ENCODE results near the gene GRAP. TPM values are rescaled to one million over a fixed set of nuclear protein-coding genes. Genes with fewer than 3 reads are reported as not detected.
"Not testable (repeated sequence)": the region's sequence is repeated elsewhere in the genome, so short reads cannot be mapped to it uniquely, and the experiment has no call there.

The GRAP gene
- total RNA-seq, 2 experiments from 2014 or later, result 9.6 to 9.9 TPM

DNA sequence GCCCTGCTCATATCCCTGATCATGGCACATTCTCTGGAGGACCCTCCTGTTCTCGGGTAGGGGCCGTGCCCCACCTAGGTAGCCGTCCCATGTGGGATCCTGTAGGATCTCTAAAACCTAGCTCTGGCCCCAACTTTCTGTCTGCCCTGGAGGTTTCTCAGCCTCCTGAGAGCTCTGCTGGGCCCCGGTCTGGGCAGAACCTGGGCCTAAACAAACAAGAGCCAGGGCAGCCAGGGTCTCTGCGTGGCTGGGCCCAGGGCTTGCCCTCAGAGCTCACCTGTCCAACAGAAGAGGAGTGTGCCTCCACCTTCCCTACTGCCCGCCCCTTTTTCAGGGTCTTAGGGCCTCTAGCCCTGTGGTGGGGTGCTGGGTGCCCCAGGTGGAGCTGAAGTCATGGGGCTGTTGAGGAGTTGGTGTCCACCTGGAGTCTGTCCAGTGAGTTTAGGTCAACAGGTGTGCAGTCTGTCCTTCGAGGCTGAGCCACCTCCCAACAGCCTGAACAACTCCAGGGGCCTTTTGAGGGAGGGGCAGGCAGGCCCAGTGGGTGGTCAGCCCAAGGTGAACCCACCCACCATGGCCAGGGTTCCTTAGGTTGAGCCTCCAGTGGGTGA is 25.6 kb downstream of the GRAP start:
- Mint-ChIP-seq H3K36me3 (peaks cover 10% of the 10 kb centered on the region), H3K4me1 (ENCODE audit: low read depth) (peaks cover 12% of the 10 kb centered on the region)
- H3K9me3 Mint-ChIP-seq; intact Hi-C loops (cut with micrococcal nuclease); POLR2A ChIA-PET; DNase-seq; H3K27me3 Mint-ChIP-seq; H3K4me3 Mint-ChIP-seq; CTCF ChIA-PET; H3K27ac Mint-ChIP-seq: not testable (repeated sequence)

DNA sequence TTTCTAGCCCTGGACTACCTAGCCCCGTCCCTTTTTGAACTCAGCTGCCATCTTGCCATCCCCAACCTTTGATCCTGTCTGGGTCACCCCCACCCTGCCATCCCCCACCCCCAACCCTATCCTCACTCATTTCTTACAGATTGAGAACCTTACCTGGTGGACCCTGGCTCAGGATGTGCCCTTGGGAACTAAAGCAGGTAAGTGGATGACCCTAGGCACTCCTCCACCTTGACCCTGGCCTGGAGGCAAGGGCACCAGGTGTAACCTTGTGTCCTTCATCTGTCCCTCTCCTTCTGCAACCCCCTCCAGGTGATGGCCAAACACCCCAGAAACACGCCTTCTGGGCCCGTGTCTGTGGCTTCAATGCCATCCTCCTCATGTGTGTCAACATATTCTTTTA is 26.7 kb downstream of the GRAP start:
- H3K4me1 Mint-ChIP-seq (ENCODE audit: low read depth), result peaks cover 12% of the 10 kb centered on the region
- no peak for DNase-seq
- no peaks in the 10 kb centered on the region for H3K9me3 Mint-ChIP-seq
- intact Hi-C loops (cut with micrococcal nuclease), result no loop called here
- no peak overlapping the region for H3K27ac Mint-ChIP-seq
- ChIA-PET CTCF (interaction anchor here (2.7 kb wide), 1 partner anchor 59 kb away, joined by 9 read pairs; no protein-coding TSS in a partner anchor), POLR2A (no interaction called here)
- peaks cover 10% of the 10 kb centered on the region for H3K36me3 Mint-ChIP-seq
- H3K4me3 Mint-ChIP-seq, result no peak overlapping the region
- peaks cover 2% of the 10 kb centered on the region for H3K27me3 Mint-ChIP-seq

GRCh38 chr17:19019041-19019941 is 27.5 kb downstream of the GRAP start:
- H3K4me1 Mint-ChIP-seq (ENCODE audit: low read depth), result peaks cover 4% of the 10 kb centered on the region
- no peak overlapping the region for H3K27ac Mint-ChIP-seq
- POLR2A ChIA-PET, result no interaction called here
- H3K9me3 Mint-ChIP-seq, result no peaks in the 10 kb centered on the region
- H3K4me3 Mint-ChIP-seq, result no peak overlapping the region
- CTCF ChIA-PET, result interaction anchor here (0.6 to 2.7 kb wide), 3 partner anchors 58 to 1395 kb away, joined by 3 to 9 read pairs (median 4); no protein-coding TSS in a partner anchor
- H3K36me3 Mint-ChIP-seq, result peaks cover 6% of the 10 kb centered on the region
- H3K27me3 Mint-ChIP-seq, result peaks cover 2% of the 10 kb centered on the region
- DNase-seq, result no peak
- intact Hi-C loops (cut with micrococcal nuclease), result no loop called here

DNA sequence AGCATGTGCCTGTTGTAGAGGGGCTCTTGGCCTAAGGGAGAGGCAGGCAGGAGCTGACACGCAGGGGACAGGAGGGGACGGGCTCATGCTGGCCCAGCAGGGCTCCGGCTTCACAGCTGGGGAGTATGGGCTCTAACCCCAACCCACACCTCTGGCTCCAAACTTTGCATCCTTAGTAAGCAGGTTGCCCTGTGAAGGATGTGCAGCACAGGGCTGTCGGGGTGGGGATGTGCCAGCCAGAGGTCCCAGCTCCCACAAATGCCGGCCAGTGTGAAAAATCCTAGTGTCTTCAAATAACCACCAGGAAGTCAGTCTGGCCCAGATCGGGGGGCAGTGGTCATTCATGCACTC is 28.2 kb downstream of the GRAP start:
- CTCF ChIA-PET, result interaction anchor here (0.6 to 2.7 kb wide), 2 partner anchors 58 to 276 kb away, joined by 3 to 9 read pairs; no protein-coding TSS in a partner anchor
- Mint-ChIP-seq H3K27me3 (peaks cover 2% of the 10 kb centered on the region), H3K9me3 (no peaks in the 10 kb centered on the region), H3K4me1 (ENCODE audit: low read depth) (no peaks in the 10 kb centered on the region), H3K4me3 (no peak overlapping the region), H3K27ac (no peak overlapping the region), H3K36me3 (peaks cover 6% of the 10 kb centered on the region)
- intact Hi-C loops (cut with micrococcal nuclease), result no loop called here
- DNase-seq, result no peak
- POLR2A ChIA-PET, result no interaction called here

GRCh38 chr17:19017804-19018599 is 28.8 kb downstream of the GRAP start:
- Mint-ChIP-seq H3K4me3 (no peak overlapping the region), H3K4me1 (ENCODE audit: low read depth) (no peaks in the 10 kb centered on the region), H3K36me3 (peaks cover 6% of the 10 kb centered on the region), H3K27ac (no peak overlapping the region), H3K27me3 (peaks cover 2% of the 10 kb centered on the region), H3K9me3 (no peaks in the 10 kb centered on the region)
- POLR2A ChIA-PET, result no interaction called here
- intact Hi-C loops (cut with micrococcal nuclease), result no loop called here
- no peak for DNase-seq
- CTCF ChIA-PET, result interaction anchor here (2.7 kb wide), 1 partner anchor 57 kb away, joined by 9 read pairs; no protein-coding TSS in a partner anchor

- no peak for DNase-seq
- intact Hi-C loops (cut with micrococcal nuclease), result no loop called here
- Mint-ChIP-seq H3K36me3 (peaks cover 4% of the 10 kb centered on the region), H3K4me1 (ENCODE audit: low read depth) (no peaks in the 10 kb centered on the region), H3K27me3 (peaks cover 2% of the 10 kb centered on the region), H3K9me3 (no peaks in the 10 kb centered on the region), H3K4me3 (no peak overlapping the region), H3K27ac (no peak overlapping the region)
- ChIA-PET POLR2A (no interaction called here), CTCF (no interaction called here)
Observed at GRCh38 chr17:19017401-19017800, 29.4 kb downstream of the GRAP start.

DNA sequence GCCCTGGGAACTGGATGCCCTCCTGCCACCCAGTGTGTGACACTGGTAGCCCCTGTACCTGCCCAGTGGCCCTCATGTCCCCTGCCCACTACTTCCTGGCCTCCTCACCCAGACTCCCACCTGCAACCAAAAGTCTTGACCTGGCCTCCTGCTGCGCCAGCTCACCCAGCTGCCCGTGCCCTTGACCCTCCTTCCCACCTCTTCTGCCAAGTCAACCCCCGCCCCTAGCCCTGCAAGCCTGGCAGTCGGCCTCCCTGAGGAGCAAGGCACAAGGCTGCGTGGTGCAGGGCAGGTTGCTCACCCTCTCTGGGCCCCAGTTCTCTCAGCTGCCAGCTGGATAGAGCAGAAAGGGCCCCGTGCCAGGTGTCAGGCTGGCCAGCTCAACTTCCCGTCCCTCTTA is 29.9 kb downstream of the GRAP start:
- H3K27me3 Mint-ChIP-seq, result peaks cover 2% of the 10 kb centered on the region
- ChIA-PET CTCF (no interaction called here), POLR2A (no interaction called here)
- no peaks in the 10 kb centered on the region for H3K9me3 Mint-ChIP-seq
- H3K4me3 Mint-ChIP-seq, result no peak overlapping the region
- intact Hi-C loops (cut with micrococcal nuclease), result no loop called here
- no peak overlapping the region for H3K27ac Mint-ChIP-seq
- H3K36me3 Mint-ChIP-seq, result peaks cover 4% of the 10 kb centered on the region
- H3K4me1 Mint-ChIP-seq (ENCODE audit: low read depth), result no peaks in the 10 kb centered on the region
- no peak for DNase-seq

- Mint-ChIP-seq H3K4me1 (ENCODE audit: low read depth) (no peaks in the 10 kb centered on the region), H3K9me3 (no peaks in the 10 kb centered on the region), H3K36me3 (peaks cover 3% of the 10 kb centered on the region), H3K27me3 (peaks cover 2% of the 10 kb centered on the region), H3K27ac (no peak overlapping the region), H3K4me3 (no peak overlapping the region)
- CTCF ChIA-PET, result no interaction called here
- intact Hi-C loops (cut with micrococcal nuclease), result no loop called here
- DNase-seq, result no peak
- POLR2A ChIA-PET, result no interaction called here
Observed at GRCh38 chr17:19016297-19016696, 30.5 kb downstream of the GRAP start.

- intact Hi-C loops (cut with micrococcal nuclease), result no loop called here
- POLR2A ChIA-PET, result interaction anchor here (1.0 kb wide), 1 partner anchor 41 kb away, joined by 3 read pairs; no protein-coding TSS in a partner anchor
Observed at GRCh38 chr17:19015428-19015827, 31.3 kb downstream of the GRAP start.

GRCh38 chr17:19014628-19015215 is 32.0 kb downstream of the GRAP start:
- no peaks in the 10 kb centered on the region for H3K9me3 Mint-ChIP-seq
- ChIA-PET CTCF (no interaction called here), POLR2A (interaction anchor here (1.0 kb wide), 1 partner anchor 40 kb away, joined by 3 read pairs; no protein-coding TSS in a partner anchor)
- no peaks in the 10 kb centered on the region for H3K4me1 Mint-ChIP-seq (ENCODE audit: low read depth)
- no peaks in the 10 kb centered on the region for H3K36me3 Mint-ChIP-seq
- H3K27ac Mint-ChIP-seq, result no peak overlapping the region
- no peak for DNase-seq
- peaks cover 2% of the 10 kb centered on the region for H3K27me3 Mint-ChIP-seq
- intact Hi-C loops (cut with micrococcal nuclease), result no loop called here
- H3K4me3 Mint-ChIP-seq, result no peak overlapping the region

More at GRCh38 chr17:19015428-19015827, 31.3 kb downstream of the GRAP start:
- no peak overlapping the region for H3K27ac Mint-ChIP-seq
- H3K9me3 Mint-ChIP-seq, result no peaks in the 10 kb centered on the region
- no peaks in the 10 kb centered on the region for H3K4me1 Mint-ChIP-seq (ENCODE audit: low read depth)
- H3K4me3 Mint-ChIP-seq, result no peak overlapping the region
- H3K27me3 Mint-ChIP-seq, result peaks cover 2% of the 10 kb centered on the region
- CTCF ChIA-PET, result no interaction called here
- H3K36me3 Mint-ChIP-seq, result no peaks in the 10 kb centered on the region
- DNase-seq, result no peak

DNA sequence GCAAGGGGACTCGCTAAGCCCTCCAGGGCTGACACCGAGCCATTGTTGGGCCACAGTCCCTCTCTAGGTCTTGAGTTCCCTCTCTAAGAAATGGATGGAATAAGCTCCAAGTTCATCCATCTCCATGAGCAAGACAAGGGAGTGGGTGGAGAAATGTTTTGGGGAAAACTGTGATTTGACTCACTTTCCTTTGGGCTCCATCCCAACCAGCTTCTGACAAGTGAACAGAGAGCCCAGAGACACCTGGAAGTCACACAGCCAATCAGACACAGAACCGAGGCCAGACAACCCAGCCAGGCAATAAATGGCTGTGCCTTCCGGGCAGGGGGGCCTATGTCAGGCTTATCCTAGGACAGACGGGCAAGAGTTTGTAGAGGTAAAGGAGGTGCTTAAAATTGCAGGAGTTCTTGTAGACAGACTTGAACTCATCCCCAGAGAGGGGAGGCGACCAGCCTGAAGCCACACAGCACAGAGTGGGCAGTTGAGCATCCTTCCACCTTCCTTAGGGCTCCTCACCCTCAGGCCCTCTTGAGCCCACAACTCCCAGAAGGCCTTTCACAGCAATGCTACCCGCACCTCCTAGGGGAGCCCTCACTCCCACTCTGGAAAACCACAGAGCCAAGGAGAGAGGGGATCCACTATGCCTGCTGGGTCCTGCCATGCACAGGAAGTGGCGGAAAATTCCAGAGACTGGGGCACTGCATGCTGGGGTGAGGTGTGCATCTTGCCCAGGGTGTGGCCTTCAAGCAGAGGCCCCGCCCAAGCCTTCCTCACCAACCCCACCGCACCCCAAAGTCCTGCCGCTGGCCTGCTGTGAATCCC is 32.7 kb downstream of the GRAP start:
- intact Hi-C loops (cut with micrococcal nuclease), result no loop called here

More for the DNA sequence above, 32.7 kb downstream of the GRAP start:
- Mint-ChIP-seq H3K9me3 (no peaks in the 10 kb centered on the region), H3K4me3 (no peak overlapping the region), H3K36me3 (no peaks in the 10 kb centered on the region), H3K27me3 (peaks cover 2% of the 10 kb centered on the region), H3K27ac (no peak overlapping the region), H3K4me1 (ENCODE audit: low read depth) (no peaks in the 10 kb centered on the region)
- no peak for DNase-seq
- ChIA-PET POLR2A (no interaction called here), CTCF (no interaction called here)

Data from activated CD4-positive, alpha-beta memory T cell treated with anti-CD3 and anti-CD28 coated beads for 36 hours (primary cell).